HT1080 (cell line): Measurements from ENCODE around the gene GIT2. TPM values are rescaled to one million over a fixed set of nuclear protein-coding genes. Genes with fewer than 3 reads are reported as not detected.

Source experiments
- DNase-seq: peaks from one replicate; pipeline ENCODE4 v3.0.0-alpha.2; 2015; ENCODE audit warnings: low read depth
- total RNA-seq: library from RNA; depleted of rRNA; stranded (reverse); fragments of >200 nt; shearing (Covaris generic); gene quantifications from 2 replicates; pipeline ENCODE4 v1.2.3, GENCODE V29; 2014

GIT2 gene
- total RNA-seq, 1 experiment from 2014 or later, result 25.0 TPM

- DNase-seq, result no peak
Measured at GRCh38 chr12:109982210-109982609, 14.0 kb downstream of the GIT2 start.

DNA sequence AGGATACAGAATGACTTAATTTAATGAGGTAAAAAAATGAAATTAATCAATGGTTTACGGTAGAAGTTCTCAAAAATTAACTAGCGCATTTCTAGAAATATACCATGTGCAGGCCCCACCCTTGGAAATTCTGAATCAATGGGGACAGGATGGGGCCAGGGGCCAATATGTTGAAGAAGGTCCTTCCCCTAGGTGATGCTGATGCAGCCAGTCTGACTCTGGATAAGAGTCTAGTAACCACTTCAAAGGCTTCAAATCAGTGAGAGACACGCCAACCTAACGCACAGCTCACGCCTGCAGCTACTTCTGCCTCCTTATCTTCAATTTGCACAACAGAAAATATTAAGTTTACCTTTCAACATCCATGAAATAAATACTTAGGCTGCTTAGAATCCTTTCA, 14.9 kb downstream of the GIT2 start:
- no peak for DNase-seq

DNA sequence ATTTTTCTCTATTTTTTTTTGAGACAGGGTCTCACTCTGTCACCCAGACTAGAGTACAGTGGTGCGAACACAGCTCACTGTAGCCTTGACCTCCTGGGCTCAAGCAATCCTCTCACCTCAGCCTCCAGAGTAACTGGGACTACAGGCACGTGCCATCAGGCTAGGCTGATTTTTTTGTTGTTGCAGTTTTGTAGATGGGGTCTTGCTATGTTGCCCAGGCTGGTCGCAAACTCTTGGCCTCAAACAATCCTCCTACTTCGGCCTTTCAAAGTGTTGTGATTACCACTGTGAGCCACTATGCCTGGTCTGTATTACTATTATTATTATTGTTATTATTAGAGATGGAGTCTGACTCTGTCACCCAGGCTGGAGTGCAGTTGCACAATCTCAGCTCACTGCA, 23.3 kb downstream of the GIT2 start:
- DNase-seq, result no peak

GRCh38 chr12:109968801-109969200, 27.4 kb downstream of the GIT2 start:
- DNase-seq, result no peak

- no peak for DNase-seq
Measured at GRCh38 chr12:109968032-109968420, 28.1 kb downstream of the GIT2 start.

GRCh38 chr12:109967383-109968031, 28.7 kb downstream of the GIT2 start:
- no peak for DNase-seq

DNA sequence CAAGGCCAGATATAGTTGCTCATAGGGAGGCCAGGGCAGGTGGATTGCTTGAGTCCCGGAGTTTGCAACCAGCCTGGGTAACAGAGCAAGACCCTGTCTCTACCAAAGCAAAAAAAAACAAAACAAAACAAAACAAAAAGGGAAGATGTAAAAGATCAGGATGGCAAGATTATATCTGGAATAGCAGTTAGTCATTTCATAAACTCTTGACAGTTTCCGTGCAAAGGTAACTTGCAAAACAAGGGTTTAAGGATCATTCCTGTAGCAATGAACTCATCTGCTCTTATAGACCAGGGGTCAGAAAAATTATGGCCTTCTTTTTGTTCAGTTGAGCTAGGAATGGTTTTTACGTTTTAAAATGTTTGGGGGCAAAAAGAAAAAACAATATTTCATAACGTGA, 29.6 kb downstream of the GIT2 start:
- no peak for DNase-seq

DNA sequence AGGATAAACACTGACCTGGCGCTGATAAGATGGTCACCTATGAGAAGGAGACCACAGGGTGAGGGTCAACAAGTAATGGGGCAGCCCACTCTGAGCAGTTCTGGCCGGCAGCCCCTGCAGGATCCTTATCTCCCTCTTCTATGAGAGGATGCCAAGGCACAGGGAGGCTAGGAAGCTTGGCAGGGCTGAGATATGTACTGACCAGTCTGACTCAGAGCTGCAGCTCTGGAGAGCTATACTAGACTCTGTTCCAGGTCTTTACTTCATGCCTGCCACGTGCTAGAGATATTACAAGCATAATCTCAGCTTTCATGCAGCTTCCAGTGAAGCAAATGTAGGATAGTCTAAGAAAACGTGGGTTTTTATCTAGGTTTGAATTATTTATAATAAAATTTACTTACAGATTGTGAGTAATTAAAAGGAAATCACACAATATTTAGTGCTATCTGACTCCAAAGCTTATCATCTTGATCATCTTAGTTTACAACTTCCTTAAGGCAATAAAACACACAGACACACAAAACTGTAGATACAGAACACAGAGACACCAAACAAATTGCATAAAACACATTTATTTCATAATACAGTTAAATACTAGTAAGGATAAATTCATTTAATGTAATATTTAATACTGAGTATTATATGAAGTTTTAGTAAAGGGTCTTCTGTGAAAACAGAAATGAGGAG, 32.3 kb downstream of the GIT2 start:
- no peak for DNase-seq

DNA sequence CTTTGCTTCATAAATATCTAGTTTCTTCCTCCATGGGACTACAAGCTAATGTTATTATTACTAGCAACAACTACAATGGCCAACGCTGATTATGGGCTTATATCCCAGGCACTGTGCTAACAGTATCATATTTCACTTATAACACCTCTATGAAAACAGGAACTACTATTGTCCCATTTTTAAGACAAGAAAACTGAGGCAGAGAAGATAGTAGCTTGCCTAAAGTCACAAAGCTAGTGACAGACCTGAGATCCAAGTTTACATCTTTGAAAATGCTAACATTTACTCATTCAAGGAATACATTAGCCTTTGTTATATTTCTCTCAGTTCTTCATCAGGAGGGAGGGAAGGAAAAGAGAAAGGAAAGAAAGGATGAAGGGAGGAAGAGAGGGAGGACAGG, 32.8 kb downstream of the GIT2 start:
- DNase-seq, result no peak

- peak; percentile 36 for DNase-seq
Measured at GRCh38 chr12:109962398-109962797, 33.8 kb downstream of the GIT2 start.

DNA sequence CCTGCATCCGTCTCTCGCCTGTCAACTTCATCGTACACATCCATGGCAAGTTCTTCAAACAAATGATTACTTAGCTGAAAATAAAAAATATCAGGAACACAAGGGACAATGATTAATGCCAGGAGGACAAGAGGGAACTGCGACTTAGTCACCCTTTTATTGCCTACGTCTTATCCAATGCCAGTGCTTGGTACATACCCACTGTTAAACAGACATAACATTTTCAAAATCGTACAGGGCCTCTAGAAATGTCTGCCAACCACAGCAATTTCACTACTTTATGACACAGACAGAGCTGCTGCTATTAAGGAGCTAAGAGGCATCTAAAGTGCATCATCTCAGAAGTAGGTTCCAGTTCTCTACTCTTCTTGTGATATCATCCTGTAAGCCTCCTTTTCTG, 34.6 kb downstream of the GIT2 start:
- DNase-seq, result peak; percentile 62

- DNase-seq, result peak; percentile 76
Measured at GRCh38 chr12:109961201-109961600, 35.0 kb downstream of the GIT2 start.

- DNase-seq, result no peak
Measured at GRCh38 chr12:109959411-109960093, 36.6 kb downstream of the GIT2 start.

GRCh38 chr12:109958374-109958773, 37.8 kb downstream of the GIT2 start:
- no peak for DNase-seq

- no peak for DNase-seq
Measured at GRCh38 chr12:109953656-109954055, 42.5 kb downstream of the GIT2 start.

GRCh38 chr12:109952873-109953272, 43.3 kb downstream of the GIT2 start:
- no peak for DNase-seq

GRCh38 chr12:109952160-109952858, 43.9 kb downstream of the GIT2 start:
- DNase-seq, result no peak

- peak; percentile 88 for DNase-seq
Measured at GRCh38 chr12:109951751-109952150, 44.4 kb downstream of the GIT2 start.

DNA sequence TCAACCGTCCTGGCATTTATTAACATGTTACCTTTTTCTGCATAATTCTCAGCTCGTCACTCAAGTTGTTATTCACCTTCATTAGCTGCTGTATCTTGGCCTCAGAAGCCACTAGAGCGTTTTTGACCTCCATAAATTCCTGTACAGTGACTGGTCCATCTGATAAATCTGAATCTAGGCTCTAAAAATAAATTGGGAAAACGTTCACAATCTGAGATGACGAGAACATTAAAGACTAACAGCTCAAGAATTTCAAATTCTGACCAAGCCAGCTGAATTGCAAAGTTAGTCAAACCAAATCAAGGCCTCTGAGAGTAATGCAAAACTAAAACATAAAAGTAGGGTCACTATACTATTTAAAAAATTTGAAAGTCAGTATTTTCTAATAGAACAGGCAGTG, 45.0 kb downstream of the GIT2 start:
- DNase-seq, result peak; percentile 81

DNA sequence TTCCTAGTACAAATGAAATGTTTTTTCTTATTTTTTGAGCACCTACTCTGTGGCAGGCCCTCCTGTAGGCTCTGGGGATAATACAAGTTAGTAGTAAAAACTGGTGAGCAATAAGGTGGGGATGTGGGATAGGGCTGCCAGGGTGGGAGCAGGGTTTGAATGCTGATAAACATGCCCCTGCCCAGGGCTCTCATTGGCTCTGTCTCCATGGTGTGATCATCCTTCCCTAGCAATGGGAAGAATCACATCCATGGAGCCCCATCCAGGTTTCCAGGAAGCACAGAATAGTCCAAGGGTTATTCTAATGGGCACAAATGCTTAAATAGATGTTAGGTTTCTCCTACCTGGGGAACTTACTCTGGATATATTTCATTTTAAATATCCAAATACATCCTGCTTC, 45.5 kb downstream of the GIT2 start:
- peak; percentile 15 for DNase-seq

- DNase-seq, result no peak
Measured at GRCh38 chr12:109949089-109949488, 47.1 kb downstream of the GIT2 start.

DNA sequence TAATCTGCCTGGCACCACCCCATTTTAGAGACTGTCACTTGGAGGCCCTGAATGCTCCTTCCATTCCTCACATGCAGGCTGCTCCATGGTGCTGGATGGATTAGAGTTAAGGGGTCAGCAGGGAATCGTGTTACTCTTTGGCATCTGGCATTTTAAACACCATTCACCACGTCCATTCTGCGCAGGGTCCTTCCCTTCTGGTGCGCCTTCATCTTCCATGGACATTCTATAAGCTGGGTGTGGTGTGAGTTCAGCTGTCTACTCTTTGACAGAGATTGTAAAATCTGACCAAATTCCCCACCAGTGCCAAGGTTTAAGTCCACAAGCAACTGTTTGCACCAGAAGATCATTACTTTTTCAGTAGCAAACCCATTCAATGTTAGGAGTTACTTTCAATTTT, 47.8 kb downstream of the GIT2 start:
- no peak for DNase-seq
